NCI-H1417 treated with DMSO at 0.1 percent for 48 hours (cell line): ENCODE data around the gene EXOG.

ENCODE experiments used
- DNase-seq: peaks from one replicate; lab custom pipeline; 2025; lab: John Stamatoyannopoulos, UW

The EXOG gene

DNA sequence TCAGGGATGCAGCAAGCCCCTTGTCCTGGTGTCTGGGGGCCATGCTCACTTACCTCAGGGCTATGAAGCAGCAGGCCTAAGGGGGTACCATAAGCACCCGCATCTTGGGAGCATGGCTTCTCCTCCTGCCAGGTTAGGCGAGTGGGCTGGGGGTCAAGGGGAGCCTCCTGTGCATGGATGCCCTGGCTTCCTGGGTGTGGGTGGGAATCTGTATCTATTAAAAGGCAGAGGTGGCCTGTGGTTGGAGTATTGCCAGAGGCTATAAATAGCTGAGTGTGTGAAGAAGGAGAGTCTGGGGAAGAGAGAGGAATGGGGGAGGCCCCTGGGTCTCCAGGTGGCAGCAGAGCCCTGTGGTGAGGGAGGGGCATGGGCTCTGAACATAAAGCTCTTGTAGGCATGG, 22.9 kb upstream of the EXOG start:
- DNase-seq = no peak

DNA sequence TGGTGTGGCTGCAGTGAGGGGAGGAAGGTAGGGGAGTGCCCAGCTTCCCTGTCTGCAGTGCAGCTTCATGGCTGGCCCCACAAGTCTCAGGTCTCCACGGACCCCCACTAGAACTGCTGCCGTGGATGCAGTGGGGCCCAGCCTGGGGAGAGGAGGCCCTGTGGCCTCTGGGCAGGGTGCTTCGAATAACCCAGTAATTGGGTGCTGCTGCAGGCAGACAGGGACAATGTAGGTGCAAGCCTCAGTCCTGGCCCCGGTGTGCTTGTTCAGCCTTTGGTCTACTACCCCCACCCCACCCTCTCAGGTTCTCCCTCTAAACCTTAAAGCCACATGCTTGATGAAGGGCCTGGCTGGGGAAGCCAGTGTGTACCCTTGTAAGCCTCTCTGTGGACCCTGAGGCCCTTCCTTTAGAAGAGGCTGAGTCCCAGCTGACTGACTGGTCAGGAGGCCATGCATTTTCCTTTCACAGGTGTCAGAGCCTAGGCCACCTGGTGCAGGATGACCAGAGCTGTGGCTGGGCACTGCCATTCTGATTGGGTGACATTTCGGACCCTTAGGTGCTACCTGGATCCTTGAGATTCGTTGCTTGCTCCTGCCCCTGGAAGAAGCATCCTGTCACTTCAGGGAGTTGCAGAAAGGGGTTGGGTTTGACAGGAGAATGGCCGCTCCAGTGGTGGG, 21.1 kb upstream of the EXOG start:
- DNase-seq = no peak

DNA sequence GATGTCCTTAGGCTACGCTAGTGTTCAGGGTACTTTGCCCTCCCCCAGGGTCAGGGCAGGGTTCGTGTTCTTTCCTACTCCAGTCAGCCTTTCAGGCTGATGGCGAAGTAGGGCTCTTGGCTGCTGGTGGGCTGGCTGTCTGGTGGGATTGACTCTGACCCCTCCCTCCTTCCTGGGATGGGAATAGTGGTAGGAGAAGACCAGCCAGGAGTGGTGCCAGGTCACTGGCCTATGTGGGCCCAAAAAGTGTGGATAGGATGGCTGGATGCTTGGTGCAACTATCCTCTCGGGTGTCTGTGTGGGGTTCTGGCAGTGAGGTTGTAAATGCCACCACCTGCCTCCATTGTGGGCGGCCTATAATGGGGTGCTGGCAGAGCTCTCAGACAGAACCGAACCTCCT, 20.4 kb upstream of the EXOG start:
- DNase-seq = no peak

DNA sequence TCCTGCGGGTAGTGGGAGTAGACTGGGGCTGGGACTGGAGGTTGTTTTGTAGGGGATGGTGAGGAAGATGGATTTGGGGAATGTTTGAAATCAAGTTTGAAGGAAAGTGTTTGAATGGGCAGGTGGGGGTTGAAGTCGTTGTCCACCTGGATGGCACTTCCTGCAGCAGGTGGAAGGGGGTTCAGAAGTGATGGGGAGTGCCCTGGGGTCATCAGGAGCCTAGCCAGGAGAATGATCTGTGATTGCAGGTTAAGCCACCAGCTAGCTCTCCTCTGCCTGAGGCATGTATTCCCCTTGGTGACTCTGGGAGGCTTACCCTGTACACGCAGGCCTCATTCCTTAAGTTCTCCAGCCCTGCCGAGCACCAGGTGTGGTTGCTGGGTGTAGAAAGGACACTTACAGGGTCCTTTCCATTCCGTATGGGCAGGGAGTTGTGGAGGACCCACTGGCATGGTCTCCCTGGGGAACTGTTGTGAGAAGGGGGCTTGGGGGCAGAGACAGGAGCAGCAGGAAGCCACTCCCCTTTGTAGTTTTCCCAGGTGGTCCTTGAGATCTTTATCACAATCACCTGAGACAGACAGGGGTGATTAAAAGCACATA, 19.9 kb upstream of the EXOG start:
- DNase-seq = no peak

DNA sequence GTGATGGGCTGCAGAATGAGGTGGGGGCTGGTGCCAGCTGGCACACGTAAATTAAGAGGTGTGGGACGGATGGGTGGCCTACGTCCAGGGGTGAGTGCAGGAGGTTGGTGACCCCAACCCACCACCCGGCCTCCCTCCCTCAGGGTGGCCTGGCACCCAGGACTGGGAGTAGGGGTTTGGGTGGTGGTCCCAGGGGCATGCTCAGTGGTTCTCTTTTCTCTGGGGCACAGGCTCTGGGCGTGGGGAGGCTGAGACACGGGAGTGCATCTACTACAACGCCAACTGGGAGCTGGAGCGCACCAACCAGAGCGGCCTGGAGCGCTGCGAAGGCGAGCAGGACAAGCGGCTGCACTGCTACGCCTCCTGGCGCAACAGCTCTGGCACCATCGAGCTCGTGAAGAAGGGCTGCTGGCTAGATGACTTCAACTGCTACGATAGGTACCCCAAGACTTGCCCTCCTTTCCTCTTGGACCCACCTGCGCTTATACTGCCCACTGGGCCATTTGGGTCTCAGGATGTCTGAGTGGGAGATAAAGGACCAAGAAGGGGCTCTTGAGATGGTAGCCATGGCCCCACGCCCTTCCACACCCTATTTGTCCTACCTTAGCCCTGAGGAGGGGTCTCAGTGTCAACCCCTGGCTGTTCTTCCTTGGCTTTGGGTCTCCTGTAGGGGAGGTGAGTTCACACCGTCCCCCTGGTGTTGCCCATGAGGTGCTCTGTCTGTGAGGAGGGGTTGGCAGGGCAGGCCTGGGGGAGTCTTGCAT, 18.9 kb upstream of the EXOG start:
- no peak for DNase-seq

DNA sequence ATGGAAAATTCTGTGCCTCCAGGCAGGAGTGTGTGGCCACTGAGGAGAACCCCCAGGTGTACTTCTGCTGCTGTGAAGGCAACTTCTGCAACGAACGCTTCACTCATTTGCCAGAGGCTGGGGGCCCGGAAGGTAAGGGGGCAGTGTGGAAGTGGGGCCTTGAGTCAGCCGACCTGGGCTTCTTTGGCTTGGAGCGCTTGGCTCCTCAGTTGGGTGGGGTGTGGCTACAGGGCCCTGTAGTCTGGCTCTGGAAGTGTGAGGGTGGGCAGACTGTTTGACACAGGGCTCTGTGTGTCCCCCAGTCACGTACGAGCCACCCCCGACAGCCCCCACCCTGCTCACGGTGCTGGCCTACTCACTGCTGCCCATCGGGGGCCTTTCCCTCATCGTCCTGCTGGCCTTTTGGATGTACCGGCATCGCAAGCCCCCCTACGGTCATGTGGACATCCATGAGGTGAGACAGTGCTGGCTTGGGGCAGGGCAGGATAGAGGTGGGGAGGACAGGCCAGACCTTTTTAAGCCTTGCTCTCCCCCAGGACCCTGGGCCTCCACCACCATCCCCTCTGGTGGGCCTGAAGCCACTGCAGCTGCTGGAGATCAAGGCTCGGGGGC, 18.2 kb upstream of the EXOG start:
- no peak for DNase-seq

DNA sequence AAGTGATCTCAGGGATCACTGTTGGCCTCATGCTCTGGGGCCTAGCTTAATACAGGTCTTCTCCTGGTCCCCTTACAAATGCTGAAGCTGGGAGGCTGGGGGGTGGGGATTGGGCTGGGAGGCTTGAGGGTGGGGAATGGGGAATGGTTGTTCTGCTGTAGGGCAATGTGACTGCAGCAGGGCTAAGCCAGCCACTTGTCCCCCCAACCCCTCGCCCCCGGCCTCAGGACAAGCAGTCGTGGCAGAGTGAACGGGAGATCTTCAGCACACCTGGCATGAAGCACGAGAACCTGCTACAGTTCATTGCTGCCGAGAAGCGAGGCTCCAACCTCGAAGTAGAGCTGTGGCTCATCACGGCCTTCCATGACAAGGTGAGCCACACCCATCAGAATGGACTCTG, 17.2 kb upstream of the EXOG start:
- DNase-seq = no peak

DNA sequence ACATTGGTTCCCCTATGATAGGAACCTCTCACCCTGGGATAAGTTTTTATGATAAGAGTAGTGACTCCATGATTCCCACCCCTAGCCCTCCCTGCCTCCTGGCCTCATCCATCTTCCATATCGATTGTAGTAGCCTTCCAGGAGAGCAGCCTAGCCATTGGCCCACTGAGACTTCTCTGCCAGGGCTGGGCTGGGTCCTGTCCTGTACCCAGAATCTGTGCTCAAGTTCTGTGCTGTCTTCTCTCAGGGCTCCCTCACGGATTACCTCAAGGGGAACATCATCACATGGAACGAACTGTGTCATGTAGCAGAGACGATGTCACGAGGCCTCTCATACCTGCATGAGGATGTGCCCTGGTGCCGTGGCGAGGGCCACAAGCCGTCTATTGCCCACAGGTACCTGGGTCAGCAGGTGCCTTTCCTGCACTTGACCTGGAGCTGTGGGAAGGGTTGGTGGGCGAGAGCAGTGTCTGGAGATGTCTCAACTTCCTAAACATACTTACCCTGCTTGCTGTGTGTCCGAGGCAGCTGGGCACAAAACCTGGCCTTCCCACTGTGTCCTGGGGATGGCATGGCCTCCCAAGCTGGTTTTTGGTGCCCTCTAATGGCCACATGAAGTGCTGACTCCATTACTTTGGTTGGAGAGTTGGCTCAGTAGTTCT, 16.6 kb upstream of the EXOG start:
- no peak for DNase-seq

DNA sequence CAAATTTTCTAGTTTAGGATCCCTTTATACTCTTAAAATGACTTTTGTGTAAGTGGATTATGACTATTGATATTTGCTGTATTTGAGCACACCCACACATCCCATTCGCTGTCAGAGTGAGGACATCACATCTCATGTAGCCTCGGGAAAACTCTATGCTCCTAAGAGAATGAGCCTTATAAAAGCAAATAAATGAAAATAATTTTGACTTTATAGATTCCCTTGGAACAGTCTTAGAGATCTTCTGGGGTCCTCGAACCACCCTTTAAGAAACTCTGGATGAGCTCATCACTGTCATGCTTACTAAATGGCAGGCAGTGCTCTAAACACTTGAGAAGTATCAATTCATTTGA, 16.1 kb upstream of the EXOG start:
- DNase-seq = no peak

DNA sequence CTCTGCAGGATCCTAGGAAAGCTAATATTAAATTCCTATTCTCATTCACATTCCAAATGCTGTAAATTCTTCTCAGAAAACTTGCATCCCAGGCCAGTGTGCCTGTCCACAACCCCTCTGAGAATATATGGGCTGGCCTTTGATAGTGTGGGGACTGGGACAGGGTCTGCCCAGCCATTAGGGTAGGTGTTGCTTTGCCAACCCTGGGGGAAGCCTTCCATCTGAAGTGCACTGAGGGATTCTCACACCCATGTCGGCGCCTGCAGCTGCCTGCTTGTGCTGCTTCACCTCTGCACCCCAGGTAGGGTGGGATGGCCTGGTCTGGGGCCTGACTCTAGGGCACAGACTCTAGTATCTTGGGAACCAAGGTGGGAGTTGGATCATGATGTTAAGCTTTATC, 15.2 kb upstream of the EXOG start:
- DNase-seq = no peak

DNA sequence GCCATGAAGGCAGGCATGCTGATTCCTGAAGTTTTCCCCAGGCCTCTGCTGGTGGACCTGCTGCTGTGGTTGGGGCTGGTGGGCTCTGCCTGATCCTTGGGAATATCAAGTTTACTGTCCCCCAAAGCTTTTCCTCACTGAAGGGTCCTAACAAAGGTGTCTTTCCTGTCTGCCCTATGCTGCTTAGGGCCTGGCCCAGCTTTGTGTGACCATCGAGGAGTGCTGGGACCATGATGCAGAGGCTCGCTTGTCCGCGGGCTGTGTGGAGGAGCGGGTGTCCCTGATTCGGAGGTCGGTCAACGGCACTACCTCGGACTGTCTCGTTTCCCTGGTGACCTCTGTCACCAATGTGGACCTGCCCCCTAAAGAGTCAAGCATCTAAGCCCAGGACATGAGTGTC, 13.2 kb upstream of the EXOG start:
- DNase-seq = no peak

DNA sequence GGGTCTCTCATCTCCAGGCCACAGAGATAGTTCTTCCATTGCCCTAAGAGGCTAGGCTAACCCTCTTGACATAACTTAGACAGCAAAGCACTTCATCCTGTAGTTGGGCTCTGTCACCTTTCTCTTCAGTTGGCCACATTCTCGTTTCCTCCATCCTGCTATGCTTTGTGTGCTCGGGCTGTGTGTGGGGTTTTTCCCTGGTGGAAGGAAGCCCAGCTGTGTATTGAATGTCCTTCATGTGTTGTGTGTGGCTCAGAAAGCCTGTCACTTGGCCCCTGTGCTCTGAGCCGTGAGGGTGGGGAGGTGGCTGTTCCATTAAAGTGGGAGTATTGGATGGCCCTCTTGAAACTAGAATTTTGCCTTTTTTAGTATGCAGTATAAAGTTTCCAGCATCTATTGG, 8.8 kb upstream of the EXOG start:
- no peak for DNase-seq

DNA sequence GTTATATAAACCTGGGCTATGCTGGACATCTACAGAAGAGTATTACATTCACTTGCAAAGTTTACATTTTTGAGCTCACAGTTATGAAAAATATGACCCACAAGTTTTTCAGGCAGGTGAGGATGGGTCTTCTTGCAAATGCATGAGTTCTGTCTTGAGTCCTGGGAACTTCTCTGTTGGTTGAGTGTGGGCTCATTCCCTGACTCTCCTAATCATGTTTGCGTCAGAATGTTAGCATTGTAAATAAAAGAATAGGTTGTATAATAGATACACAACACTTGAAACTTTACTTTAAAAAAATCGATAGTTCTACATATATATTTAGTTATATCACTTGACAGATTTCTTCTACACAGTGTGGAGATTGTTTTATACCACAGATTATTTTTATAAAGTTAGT, 7.2 kb upstream of the EXOG start:
- DNase-seq = no peak

DNA sequence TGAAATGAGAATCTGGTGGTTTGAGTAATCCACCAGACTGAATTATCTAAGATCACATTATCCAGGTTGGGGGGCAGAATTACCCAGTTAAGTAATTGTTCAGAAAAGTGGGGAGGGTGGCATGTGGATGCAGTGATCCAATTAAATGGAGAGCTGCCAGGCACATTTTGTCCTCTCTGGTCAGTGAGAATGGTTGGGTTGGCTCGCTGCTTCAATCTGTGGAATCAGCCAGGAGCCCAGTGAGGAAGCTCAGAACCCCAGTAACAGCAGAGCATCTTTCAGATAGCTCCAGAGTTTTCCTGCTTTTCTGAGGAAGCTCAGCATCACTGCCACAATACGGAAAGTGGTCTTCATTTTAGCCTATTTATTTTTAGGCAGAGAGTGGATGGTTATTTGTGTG, 6.4 kb upstream of the EXOG start:
- DNase-seq = no peak

DNA sequence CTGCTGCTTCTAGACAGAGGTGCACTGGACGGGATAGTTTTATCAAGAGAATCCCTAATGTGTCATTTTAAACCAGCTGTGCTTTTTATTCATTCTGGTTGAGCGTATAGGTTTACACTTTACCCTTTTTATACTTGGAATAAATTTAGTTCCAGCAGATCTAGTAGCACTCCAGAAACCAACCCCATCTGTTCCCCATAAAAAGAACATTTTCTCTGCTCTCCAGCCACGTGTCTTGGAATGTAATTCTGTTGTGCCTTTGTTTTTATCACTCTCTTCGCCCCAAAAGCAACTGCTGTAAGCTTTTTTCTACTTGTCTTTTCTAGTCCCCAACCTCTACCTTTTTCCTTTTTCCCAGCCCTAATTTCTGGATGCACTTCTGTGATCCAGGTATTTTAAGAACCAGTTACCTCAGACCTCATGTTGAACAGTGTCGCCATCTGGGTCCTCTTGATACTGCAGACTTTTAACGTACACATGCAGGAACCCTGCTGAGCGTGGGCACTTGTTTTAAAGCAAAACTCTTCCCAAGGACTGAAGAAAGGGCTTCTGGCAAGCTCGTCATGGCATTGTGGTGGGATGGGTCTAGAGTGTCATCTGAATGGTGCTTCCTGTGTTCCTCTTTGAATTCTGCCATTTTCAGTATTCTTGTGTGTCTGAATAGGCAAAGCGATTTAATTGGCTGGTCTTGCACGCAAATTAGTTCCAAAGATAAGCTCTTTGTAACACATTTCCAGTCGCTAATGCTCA, 5.7 kb upstream of the EXOG start:
- DNase-seq = no peak

DNA sequence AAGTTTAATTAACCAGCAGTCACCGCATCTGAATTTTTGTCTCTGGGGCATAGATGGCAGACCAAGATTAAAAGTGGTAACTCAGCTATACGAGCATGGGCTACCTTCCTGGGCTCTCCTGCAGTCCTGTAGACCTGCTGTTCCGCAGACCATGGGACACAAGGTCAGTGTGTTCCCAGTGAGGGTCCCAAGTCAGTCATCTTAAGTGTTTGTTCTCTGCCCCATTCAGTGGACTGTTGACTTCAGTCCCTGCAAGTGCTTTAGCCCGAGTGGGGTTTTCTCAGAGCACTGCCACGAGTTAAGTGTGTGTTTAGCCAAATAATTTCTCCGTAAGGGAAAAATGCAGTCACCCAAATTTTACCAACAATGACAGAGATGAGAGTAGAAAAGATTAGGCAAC, 4.9 kb upstream of the EXOG start:
- no peak for DNase-seq

DNA sequence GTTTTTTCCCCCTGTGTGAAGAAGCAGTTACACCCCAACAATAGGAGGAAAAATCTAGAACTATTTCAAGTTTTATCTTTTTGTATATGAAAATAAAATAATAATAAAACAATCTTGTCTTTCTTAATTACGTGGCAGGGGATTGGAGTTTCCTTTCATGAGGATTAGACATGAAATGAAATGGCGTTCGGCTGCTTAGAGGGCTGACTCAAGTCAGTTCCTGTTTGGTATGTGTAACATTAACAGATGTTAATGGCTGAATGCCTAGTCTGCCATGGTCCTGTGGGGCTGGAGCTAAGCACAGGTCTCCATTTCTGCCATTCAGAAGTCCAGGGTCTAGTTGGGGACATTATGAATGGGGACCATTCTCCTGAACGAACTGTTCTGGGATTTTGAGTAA, 3.1 kb upstream of the EXOG start:
- DNase-seq = no peak

DNA sequence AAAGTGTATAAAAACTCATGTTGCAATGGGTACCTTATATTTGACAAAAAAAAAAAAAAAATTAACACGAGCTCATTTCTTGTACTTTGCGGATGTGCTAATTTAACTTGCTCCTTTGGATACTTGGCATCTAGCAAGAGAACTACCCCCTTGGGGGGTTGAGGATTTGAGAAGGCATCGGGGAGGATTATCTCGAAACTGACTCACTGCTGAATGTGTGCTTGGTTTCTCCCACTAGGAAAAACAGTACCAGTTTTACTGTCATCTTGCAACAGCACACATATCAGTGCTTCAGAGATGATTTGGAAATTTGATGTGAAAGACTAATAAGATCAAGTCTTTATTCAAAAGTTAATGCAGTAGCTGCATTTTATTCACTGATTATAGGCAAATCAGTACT, 891 bp downstream of the EXOG start:
- no peak for DNase-seq

DNA sequence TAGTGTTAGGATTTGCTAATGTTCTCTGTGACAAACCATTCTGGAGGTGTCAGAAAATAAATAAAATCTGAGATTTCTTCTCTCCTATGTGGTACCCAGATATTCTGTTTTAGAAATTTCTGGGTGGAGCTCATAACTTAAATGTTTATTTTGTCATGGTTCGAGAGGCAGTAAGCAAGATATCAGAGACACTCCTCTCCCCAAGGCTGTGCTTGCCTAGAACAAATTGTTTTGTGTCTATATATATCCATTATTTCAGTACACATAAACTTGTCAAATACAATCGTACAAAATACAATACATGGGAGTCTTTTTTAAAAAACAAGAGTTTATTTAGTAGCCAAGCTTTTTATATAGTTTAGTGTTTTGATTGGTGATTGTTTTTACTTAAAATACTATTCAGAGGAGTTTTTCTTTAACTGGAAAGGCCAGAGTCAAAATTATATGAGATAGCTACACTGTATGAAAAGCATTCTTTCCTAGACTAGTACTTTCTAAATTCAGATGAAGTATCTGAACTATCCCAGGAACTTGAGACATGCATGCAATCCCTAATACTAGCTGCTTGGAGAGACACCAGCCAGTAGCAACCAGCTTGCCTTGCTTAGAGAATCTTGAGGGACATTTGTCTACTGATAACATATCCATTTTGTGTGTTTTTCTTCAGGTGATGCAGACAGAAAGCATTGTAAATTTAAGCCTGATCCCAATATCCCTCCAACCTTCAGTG, 4.7 kb downstream of the EXOG start:
- no peak for DNase-seq

DNA sequence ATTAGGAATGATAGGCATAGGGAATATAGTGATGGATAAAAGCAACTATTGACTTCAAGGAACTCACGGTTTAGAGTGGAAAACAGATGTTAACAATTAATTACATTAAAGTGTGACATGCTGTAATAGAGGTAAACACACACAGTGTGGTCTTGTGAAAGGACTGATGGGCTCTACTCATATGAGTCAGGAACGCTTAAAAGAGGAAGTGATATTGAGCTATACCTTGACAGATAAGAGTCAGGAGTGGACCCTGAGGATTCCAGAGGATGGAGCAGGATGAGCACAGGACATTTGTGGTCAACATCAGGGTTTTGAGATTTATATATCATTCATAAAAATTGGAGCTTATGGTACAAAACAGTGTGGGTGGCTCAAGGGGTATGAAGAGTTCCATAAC, 11.0 kb downstream of the EXOG start:
- no peak for DNase-seq

DNA sequence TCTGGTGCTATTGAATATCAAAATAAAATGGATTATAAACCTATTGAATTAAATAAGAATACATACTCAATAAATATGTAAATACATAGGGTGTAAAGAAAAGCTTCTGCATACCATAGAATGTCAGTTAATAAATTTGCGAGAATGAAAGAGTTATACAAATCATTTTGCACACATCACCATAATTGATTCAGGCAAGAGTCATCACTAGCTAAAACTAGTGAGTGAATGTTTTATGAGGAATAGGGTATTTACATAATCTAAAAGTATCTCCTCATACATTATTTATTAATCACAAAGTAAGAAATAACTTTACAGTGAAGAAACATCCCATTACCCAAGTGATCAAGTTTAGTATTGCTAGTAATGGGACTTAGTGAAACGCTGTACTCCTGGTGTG, 13.6 kb downstream of the EXOG start:
- no peak for DNase-seq
